HG03565 (cell line): Measurements from ENCODE around the gene RND3.

ENCODE experiments used
- ATAC-seq: cut with Tn5 transposase; IDR thresholded peaks from one replicate; pipeline ENCODE4 v1.9.1; 2021; ENCODE audit warnings: mild to moderate bottlenecking, moderate library complexity; ENCODE audit not compliant: unreplicated experiment

Gene RND3, protein sequence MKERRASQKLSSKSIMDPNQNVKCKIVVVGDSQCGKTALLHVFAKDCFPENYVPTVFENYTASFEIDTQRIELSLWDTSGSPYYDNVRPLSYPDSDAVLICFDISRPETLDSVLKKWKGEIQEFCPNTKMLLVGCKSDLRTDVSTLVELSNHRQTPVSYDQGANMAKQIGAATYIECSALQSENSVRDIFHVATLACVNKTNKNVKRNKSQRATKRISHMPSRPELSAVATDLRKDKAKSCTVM

DNA sequence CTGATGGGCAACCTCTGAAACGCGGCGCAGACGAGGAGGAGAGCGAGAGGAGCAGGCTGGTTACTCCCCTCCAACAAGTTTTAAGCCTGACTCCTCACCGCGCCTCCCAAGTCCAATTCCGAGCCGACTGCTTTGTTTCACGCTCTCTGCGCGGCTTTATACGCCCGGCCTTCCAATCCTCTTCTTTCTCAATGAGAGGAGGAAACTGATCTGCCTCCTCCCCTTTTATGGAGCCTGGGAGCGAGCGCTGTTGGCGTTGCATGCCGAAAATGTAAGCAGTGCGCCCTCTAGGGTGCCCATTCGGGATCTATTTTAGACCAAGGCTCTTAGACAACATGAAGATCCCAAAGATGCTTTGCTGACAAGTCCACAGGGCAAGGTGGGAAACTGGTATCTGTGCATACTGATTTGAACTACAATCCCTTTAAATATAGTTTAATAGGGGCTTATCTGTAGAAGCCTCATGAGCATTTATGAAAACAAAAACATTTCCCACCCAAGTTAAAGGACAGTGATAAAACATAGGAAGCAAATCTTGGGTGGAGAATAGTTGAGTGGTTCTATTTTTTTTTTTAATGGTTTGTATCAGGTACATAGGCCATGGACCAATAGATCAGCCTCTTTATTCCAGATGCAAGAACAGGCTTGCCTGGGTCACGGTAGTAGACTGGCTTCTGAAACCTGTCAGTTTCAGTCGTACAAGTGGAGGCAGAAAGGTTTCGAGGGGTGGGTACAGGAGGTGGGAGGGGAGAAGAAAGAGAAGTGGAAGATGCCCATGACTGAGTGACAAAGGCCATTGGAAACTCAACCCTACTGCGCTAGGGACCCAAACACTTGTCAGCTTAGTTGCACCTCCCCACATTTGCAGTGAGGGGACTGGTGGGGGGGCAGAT is at the start of gene RND3:
Gene RND3 (minus strand): TSS at position 131 of the 893 bp plus-strand sequence. CDS start 250 bp downstream, outside the sequence.
- ATAC-seq: peak; percentile 80

DNA sequence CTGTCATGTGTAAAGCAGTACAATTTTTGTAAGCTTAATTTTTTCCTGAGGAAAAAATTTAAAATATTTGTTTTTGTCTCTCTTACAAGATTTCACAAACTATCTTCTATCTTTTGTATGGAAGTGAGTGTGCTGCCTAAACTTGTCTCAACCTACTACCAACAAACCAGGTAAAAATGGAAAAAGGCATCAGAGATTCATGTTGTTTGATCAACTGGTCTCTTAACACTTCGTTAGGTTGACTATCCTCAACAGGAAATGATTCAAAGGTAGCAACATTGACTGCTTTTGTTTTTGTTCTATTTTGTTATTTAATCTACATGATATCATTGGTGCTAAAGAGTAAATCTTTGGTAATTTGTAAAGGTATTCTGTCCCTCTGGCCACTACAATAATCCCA is 47.7 kb upstream of the RND3 start:
- ATAC-seq: no peak

DNA sequence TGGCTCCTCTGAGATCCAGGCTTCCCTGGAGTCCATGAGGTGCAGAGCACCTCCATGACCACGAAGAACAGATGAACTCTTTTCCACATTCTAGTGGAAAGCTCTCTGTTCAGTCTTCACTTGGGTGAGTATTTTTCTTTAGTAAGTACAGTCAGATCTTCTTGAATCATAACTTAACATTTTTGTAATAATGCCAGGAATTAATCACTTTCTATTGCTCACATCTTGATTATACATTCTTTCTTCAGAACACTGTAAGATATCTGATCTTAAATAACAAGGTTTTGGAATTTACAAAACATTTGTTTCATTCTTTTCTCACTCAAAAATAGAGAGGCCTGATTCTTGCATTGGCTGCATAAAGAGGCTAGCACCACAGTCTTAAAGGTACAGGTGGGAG is 45.4 kb upstream of the RND3 start:
- ATAC-seq: no peak

DNA sequence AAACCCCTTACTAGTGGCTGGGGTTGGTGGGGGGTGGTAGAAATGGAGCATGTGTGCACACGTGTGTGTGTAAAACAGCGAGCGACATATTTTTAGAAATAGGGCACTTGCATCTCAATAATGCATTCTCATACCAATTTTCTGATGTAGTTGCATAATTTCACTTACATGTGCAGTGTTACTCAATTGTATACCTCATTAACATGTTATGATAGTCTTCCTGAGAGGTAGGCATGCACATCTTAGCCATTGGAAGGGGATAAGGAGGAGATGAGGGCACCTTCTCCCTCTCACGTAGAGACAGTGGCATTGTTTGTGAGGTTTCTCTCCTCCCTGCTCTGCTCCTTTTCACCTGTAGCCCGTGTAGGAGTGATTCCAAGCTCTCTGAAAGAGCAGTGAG is 44.6 kb upstream of the RND3 start:
- no peak for ATAC-seq

DNA sequence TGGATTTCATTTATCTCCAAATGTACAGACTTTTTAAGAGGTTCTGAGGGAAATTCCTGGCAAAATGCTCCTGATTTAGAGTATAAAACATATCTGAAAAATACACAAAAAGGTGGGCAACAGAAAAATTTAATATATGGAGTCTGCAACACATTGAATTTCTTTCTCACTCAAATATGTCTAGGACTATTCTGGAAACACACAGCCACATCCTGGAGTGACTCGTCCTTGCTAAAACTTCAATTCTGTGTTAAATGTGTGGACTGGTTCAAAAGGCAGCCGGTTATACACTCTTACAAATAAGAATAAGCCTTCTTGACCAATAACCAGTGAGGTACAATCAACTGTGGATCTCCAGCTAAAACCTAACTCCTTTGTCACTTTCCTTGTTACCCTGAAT is 44.1 kb upstream of the RND3 start:
- ATAC-seq: no peak

DNA sequence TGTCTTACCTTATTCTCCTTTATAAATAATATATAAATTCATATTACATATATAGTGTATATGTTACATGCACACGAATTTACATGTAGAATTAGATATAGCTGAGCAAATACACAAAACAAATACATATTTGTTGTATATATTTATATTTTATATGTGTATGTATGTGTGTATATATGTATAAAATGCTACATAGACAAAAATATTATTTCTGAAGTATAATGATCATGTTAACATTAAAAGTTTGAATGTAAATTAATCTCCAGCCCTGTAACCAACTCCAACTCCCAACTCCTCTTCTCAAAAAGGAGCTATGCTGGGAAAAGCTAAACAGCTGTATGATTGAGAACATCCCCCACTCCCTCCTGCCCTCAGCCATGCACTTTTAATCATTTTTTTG is 42.7 kb upstream of the RND3 start:
- ATAC-seq: no peak

DNA sequence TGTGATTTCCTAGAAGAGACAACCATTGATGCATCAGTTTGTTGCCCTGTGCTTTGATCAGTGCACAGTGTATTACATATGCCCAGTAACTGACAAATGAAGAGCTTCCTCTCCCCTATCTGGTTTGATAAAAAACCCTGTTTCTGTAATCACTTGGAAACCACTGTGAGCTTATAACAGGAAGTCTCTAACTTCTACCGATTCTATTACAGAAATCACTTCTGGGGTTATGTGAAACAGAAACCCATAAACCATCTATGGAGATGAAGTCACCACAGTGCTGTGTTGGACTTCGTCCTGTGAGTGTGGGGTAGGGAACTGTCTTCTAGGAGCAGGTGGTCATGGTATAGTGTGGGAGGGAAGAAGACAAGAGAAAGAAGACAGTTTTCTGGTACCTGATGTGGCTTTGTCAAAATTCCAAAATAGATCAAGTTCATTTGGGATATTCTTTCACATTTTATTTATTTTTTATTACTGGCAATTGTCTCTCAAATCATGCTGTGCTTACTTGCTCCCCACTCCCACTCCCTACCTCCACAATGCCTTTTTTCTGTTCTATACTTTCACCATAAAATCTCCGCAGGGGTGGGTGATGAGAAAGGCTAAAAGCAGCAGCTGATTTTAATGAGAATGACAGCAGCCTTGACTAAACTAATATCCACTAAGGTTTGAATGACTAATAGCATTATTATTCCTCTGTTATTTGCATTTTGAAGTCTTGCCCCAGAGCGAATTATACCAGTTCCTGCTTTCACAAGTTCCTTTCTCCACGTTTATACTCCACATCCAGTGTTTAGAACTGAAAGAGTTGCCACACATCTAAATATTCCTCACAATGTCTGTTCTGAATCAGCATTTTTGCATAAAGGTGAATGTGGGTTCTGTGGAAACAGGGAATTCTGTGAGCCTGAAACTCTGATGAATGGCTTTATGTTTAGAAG is 41.7 kb upstream of the RND3 start:
- ATAC-seq: peak; percentile 97

DNA sequence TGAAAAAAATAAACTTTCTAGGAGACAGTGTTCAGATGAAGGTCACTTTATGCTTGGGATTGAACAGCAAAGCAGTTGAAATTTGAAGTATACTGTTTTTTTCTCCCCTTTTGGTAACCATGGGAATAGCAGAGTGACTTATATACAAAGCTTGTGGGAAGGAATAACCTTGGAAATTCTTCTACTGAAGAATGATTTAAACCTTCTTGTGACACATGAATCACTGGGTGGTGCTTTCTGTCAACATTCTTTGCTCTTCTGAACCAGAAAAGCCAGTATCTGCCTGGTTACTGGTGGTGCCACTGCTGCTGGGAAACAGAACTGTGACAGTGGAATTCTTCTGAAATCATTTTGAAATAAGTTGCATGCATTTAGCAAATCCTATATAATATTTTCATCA is 39.4 kb upstream of the RND3 start:
- no peak for ATAC-seq

DNA sequence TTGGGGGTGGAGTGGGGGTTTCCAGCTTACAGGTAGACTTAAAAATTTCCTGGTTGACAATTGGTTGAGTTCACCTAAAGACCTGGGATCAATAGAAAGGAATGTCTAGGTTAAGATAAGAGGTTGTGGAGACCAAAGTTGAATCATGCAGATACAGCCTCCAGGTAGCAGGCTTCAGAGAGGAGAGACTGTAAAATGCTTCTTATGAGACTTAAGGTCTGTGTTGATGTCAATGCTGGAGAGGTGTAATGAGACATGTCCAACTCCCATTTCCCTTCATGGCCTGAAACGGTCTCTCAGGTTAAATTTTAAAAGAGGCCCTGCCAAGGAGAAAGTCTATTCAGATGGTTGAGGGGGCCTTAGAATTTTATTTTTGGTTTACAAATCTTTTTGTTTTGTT is 38.5 kb upstream of the RND3 start:
- no peak for ATAC-seq

DNA sequence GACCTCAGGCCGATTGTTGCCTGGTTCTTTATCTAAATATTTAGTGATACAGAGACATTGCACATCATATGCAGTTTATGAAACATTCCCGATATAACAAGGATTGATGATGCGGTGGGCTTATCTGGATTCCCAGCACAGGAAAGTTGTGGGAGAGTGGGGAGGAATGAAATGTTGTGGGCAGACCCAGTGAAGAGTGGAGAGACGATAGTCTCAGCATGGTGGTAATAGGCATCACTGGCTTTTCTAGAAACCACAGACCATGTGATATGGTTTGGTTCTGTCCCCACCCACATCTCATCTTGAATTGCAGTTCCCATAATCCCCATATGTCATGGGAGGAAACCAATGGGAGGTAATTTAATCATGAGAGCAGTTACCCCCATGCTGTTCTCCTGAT is 34.8 kb upstream of the RND3 start:
- ATAC-seq: no peak

DNA sequence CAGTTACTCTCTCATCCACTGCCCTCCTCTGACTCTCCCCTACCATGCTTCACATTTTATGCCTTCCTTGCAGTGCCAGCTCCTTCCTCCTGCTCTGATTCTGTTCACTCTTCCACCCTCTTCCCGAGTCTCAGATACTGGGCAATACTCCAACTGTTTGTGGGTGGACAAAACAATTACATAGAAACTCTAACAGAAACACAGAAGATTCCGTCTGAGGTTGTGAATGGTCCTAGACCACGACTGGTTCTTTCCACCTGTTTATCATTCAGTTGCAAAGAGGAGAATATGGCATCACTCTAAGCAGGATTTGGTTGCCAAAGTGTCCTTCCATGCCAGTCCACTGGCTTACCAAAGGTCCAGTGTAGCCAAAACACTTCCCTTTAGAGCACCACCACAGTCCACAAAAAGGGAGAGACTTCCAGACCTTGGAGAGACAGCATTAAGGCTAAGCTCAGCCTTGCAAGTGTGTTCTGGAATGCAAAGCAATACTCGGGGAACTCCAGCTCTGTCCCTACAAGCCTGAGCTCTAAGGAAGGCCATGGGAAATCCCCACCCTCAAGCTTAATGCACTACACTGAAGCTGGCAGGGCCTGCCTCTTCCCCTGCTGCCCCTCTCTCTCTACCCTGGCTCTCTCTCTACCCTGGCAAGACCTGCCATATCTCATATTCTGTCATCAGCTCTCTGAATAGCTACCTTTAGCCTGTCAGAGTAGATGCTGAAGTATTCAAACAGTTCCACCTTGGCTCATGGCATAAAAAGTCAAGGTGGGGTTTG is 33.6 kb upstream of the RND3 start:
- peak; percentile 47 for ATAC-seq

DNA sequence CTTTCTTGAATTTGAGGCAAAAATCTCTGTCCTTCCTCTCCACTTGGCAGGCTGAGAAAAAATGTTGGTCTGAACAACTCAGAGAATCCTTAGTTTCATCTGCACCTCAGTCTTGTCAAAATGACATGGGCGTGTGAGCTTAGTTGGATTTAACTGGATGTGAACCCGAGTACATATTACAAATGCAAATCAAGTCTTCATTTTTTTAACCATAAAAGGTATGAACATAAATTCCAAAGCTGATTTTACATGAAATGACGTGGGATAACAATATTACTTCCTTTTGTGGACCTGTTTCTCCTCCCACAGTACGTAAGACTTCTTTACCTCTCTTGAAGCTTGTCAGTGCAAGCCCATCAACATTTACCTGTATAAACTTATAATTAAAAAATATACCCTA is 32.6 kb upstream of the RND3 start:
- no peak for ATAC-seq

DNA sequence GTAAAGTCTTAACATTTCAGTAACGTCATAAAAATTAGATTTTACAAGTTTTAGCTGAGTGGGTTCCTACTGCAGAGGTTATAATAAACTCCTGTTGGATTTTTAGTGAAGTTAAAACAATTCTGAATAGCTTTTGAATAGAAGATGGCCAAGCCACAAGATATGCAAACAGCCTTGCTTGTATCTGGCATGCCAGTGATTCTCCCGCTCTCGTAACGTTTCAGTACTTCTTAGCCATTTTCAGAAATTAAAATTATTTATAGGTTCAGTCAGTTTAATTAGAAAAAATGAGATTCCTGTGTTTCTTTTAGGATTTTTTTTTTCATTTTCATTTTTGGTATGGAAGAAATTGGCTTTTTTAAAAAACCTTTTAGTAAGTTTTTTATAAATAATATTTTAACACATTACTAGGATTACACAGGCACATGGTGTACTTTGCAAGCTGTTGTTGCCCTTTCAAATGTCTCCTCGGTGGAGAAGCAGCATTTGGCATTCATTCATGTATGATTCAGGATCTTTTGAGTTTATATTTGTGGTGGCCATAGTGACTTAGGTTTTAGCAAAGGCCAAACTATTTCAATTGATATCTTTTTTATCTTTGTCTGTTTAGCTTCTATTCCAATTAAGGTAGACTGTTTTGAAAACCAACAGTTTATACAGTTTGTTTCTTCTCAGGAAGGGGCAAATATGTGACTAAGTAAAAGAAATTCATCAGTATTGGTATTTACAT is 30.6 kb upstream of the RND3 start:
- ATAC-seq: no peak

DNA sequence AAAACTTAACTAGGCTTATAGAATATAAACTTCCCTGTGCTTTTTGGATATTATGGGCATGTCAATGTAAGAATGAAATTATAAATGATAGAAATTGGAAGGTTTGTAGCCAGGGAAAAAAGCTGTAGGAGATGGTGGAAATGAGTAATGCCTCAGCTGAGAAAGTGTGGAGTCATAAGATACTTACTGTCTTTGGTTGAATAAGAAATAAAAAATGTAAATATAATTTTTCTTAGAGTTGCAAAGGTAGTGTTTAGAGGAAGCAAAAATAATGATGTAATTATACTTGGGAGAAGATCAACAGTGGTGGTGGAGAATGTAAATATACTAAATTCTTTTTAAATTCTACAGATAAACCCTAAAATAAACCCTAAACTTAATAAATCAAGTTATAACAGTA is 26.2 kb upstream of the RND3 start:
- no peak for ATAC-seq

DNA sequence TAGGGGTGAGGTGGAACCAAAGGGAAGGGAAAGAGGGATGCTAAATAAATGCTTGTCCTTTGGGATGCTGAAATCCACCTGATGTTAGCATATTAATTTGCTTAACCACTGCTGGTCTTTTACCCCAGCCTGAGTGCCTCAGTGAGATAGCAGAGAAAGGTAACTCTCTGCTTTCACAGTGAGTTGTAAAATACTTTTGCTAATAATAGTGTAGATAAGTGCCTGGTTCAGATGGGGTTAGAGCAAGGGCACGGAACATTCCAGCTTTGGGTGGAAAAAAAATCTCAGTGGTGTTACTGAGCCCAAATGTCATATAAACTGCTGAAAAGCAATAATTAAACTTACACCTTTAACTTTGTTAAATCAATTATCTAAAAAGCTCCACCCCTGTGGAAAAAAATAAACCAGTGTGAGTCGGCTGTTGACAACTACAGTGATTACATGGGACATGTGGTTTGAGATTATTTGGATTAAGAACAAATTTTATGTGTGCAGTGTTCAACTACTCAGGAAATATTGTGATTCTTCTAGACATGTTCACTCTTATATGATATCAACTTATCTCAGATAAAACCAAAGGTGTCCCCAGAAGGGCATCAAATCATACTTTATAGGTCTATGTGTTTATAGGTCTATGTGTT is 21.1 kb upstream of the RND3 start:
- no peak for ATAC-seq

DNA sequence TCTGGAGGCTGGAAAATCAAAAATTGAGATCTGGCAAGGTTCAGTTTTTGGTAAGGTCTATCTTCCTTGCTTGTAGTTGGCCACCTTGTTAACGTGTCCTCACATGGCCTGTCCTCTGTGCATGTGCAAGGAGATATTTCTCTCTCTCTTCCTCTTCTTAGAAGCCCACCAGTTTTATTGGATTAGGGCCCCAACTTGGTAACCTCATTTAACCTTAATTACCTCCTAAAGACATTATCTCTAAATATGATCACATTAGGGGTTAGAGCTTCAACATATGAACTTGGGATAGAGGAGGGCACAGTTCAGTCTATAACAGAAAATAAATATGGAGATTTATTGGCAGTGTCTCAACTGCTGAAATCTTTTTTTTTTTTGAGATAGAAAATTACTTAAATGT is 19.6 kb upstream of the RND3 start:
- no peak for ATAC-seq

DNA sequence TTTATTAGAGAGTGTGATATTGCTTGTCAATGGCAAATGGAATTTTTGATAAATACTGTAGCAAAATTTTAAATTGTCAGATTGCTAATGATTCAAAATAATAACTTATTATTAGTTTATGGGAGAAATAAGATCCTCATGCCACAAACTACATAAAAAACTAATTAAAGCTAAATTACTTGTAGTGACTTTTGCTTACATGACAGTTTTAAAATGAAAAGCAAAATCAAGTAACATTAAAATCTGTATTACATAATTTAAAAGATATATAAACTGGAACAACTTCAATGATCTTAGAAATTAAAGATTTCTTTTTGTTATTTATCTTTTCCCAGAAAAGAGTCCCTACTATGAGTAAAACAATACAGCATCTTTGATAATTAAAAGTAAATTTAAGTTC is 17.7 kb upstream of the RND3 start:
- no peak for ATAC-seq

DNA sequence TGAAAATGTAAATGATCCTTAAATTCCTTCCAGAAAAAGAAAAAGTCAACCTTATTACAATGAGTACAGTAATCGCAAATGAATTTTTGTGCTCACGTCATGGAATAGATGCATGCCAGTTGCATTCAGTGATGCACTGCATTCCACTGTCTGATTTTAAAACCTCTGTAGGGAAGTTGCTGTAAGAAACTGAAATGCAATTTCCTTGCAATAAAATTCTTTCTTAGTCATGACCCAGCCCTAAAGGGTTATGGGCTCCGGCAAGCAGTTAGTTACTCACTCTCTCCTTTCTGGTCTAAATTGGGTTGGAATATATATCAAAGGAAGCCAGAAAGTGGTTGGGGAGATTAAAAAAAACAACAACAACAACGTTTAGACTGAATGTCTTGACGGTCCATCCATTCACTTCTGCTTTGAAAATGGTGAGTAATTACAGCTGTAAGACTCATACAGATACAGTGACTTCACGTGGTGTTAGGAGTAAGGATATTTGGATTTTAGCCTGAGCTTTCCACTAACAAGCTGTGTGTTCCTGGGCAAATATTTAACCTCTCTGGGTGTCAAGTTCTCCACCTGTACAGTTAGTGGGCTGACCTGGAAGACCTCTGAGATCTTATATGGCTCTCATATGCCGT is 8.6 kb upstream of the RND3 start:
- no peak for ATAC-seq

DNA sequence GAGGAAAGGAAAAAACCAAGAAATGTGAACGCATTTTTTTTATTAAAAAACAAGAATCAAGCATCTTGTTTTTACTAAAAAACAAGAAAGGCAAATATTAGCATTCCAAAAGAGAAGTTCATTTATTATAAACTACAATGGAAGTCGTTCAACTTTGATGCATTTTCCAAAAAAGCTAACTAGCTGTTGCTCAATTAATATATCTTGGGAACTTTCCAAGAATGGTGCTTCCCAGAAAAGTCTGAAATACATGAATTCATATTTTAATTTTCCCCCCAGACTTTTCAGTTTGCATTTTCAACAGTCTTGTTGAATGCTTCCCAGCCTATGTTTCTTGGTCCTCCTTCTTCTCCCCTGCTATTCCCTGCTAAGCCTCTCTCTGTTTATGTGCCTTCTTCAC is 7.5 kb upstream of the RND3 start:
- no peak for ATAC-seq
